GM21526 (cell line): ENCODE results near the gene RBM15B.
"Not testable (repeated sequence)": the region's sequence is repeated elsewhere in the genome, so short reads cannot be mapped to it uniquely, and the experiment has no call there.

Experiments
- ATAC-seq: cut with Tn5 transposase; IDR thresholded peaks from one replicate; pipeline ENCODE4 v1.9.1; 2021; ENCODE audit warnings: moderate library complexity; ENCODE audit not compliant: unreplicated experiment, low FRiP score

The RBM15B gene

GRCh38 chr3:51391075-51391565, at the start of gene RBM15B:
RBM15B (plus strand) TSS chr3:51391285; CDS start chr3:51391400, 115 bp downstream.
- peak; percentile 83 for ATAC-seq

GRCh38 chr3:51343918-51344687, 47.0 kb upstream of the RBM15B start:
- ATAC-seq, result no peak

- ATAC-seq, result no peak
Measured at GRCh38 chr3:51350751-51351150, 40.3 kb upstream of the RBM15B start.

- ATAC-seq, result no peak
Measured at GRCh38 chr3:51353131-51353530, 38.0 kb upstream of the RBM15B start.

- ATAC-seq, result no peak
Measured at GRCh38 chr3:51353691-51354090, 37.4 kb upstream of the RBM15B start.

- ATAC-seq, result no peak
Measured at GRCh38 chr3:51354172-51354571, 36.9 kb upstream of the RBM15B start.

GRCh38 chr3:51354731-51355615, 36.1 kb upstream of the RBM15B start:
- ATAC-seq, result no peak

GRCh38 chr3:51355891-51356578, 35.0 kb upstream of the RBM15B start:
- no peak for ATAC-seq

- no peak for ATAC-seq
Measured at GRCh38 chr3:51357856-51358255, 33.2 kb upstream of the RBM15B start.

GRCh38 chr3:51358981-51359380, 32.1 kb upstream of the RBM15B start:
- no peak for ATAC-seq

- ATAC-seq, result no peak
Measured at GRCh38 chr3:51360806-51361205, 30.3 kb upstream of the RBM15B start.

GRCh38 chr3:51361746-51362145, 29.3 kb upstream of the RBM15B start:
- no peak for ATAC-seq

GRCh38 chr3:51362476-51362875, 28.6 kb upstream of the RBM15B start:
- no peak for ATAC-seq

GRCh38 chr3:51368276-51368675, 22.8 kb upstream of the RBM15B start:
- ATAC-seq, result not testable (repeated sequence)

GRCh38 chr3:51371943-51372557, 19.0 kb upstream of the RBM15B start:
- ATAC-seq, result no peak

- no peak for ATAC-seq
Measured at GRCh38 chr3:51373658-51374421, 17.2 kb upstream of the RBM15B start.

- no peak for ATAC-seq
Measured at GRCh38 chr3:51374456-51374855, 16.6 kb upstream of the RBM15B start.

GRCh38 chr3:51375136-51375535, 15.9 kb upstream of the RBM15B start:
- no peak for ATAC-seq

GRCh38 chr3:51375571-51375970, 15.5 kb upstream of the RBM15B start:
- ATAC-seq, result no peak

GRCh38 chr3:51378065-51378464, 13.0 kb upstream of the RBM15B start:
- no peak for ATAC-seq
